Measurements from ENCODE around the gene MICAL3.

DNA sequence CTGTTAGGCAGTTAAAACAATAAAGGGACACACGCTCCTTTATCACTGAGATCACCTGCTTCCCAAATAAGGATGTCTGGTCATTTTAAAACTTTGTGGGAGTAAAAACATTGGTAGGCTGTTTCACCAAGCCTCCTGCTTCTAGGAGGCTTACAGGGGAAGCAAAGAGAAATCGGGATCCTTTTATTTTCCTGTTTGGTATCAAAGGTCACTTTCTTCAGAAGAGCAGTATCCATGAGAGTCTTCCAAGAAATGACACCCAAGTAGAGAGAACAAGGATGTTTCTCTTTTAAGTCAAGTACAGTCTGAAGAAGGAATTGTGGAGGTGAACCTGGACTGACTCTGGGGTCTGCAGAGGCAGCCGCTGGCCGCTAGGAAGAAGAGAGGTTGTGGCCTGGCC, 213.2 kb downstream of the MICAL3 start:
- TF ChIP-seq, protein P1, sequence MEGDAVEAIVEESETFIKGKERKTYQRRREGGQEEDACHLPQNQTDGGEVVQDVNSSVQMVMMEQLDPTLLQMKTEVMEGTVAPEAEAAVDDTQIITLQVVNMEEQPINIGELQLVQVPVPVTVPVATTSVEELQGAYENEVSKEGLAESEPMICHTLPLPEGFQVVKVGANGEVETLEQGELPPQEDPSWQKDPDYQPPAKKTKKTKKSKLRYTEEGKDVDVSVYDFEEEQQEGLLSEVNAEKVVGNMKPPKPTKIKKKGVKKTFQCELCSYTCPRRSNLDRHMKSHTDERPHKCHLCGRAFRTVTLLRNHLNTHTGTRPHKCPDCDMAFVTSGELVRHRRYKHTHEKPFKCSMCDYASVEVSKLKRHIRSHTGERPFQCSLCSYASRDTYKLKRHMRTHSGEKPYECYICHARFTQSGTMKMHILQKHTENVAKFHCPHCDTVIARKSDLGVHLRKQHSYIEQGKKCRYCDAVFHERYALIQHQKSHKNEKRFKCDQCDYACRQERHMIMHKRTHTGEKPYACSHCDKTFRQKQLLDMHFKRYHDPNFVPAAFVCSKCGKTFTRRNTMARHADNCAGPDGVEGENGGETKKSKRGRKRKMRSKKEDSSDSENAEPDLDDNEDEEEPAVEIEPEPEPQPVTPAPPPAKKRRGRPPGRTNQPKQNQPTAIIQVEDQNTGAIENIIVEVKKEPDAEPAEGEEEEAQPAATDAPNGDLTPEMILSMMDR (IDR thresholded peaks at IDR 0.05) = no peak
- TF ChIP-seq ZFX (IDR thresholded peaks at IDR 0.05; ENCODE audit: borderline replicate concordance) = no peak
